ENCODE measurements around the gene PEDS1.
"Not testable (repeated sequence)": the region's sequence is repeated elsewhere in the genome, so short reads cannot be mapped to it uniquely, and the experiment has no call there.

GRCh38 chr20:50201710-50202109 is 48.2 kb upstream of the PEDS1 start:
- not testable (repeated sequence) for TF ChIP-seq CTCF (IDR thresholded peaks at IDR 0.05); MLX (CRISPR knock-in tag; IDR thresholded peaks at IDR 0.05); IRF2 (CRISPR knock-in tag; IDR thresholded peaks at IDR 0.05; ENCODE audit: borderline replicate concordance, low read depth); ZNF138 (CRISPR knock-in tag; conservative IDR thresholded peaks at IDR 0.05); ELF4 (CRISPR knock-in tag; IDR thresholded peaks at IDR 0.05; ENCODE audit: low read depth); NFYB (CRISPR knock-in tag; conservative IDR thresholded peaks at IDR 0.05; ENCODE audit: low read depth); CREB1 (CRISPR knock-in tag; IDR thresholded peaks at IDR 0.05); JUN (CRISPR knock-in tag; IDR thresholded peaks at IDR 0.05); TEAD4 (CRISPR knock-in tag; IDR thresholded peaks at IDR 0.05)
